K562 (cell line): Measurements from ENCODE around the gene COA5. TPM values are rescaled to one million over a fixed set of nuclear protein-coding genes. Genes with fewer than 3 reads are reported as not detected.

Source experiments
- ZBTB17 ChIP-seq: fragments of 450-650 bp; formaldehyde crosslinking; IDR thresholded peaks from 2 replicates; pipeline ENCODE4 v1.4.0; 2020; ENCODE audit warnings: mild to moderate bottlenecking
- ZNF318 ChIP-seq, 2 experiments: fragments of 450-650 bp; IDR thresholded peaks; 2 replicates each; pipeline ENCODE4 v1.6.1; 2016; ENCODE audit warnings: mild to moderate bottlenecking in 2 of 2, borderline replicate concordance in 1 of 2, low read depth in 1 of 2, moderate library complexity in 1 of 2
- polyA plus RNA-seq, 8 experiments: library from polyadenylated mRNA; depleted of rRNA in 4 of 8; stranded (reverse) in 5 of 8; unstranded in 3 of 8; fragments of >200 nt; fragmentation: Nextera tagmentation in 2 of 8; fragmentation: Illumina TruSeq in 1 of 8; extraction: Ambion mirVana in 2 of 8; extraction: Trizol in 1 of 8; gene quantifications; 2 replicates each; pipeline versions ENCODE4 v1.2.1 to v1.2.3, GENCODE V29; 2011 to 2014; ENCODE audit warnings: inconsistent platforms in 1 of 8, missing spikeins in 1 of 8
- total RNA-seq, 7 experiments: library from RNA; depleted of rRNA in 6 of 7; stranded (reverse); fragments of >200 nt in 6 of 7; fragmentation: Illumina TruSeq in 2 of 7; extraction: Trizol in 2 of 7; gene quantifications; 2 replicates each; pipeline versions ENCODE4 v1.2.1 to v1.2.3, GENCODE V29; 2011 to 2021; ENCODE audit warnings: low replicate concordance in 1 of 7

The COA5 gene
- total and polyA plus RNA-seq, 9 of the 15 experiments (the other 6 are each of a cell fraction or from before 2014, with no cell fraction given): 17.9 to 77.6 (median 33.4) TPM

- TF ChIP-seq ZNF318 (IDR thresholded peaks at IDR 0.05; ENCODE audit: borderline replicate concordance in 1 of 2, low read depth in 1 of 2): no peak
- TF ChIP-seq ZBTB17: no peak
Measured at GRCh38 chr2:98565941-98566340, 42.4 kb downstream of the COA5 start (continued).
